Measurements from ENCODE around the gene PDPN. TPM values are rescaled to one million over a fixed set of nuclear protein-coding genes. Genes with fewer than 3 reads are reported as not detected.
"Not testable (repeated sequence)": the region's sequence is repeated elsewhere in the genome, so short reads cannot be mapped to it uniquely, and the experiment has no call there.

Gene PDPN
- polyA plus RNA-seq, 1 donor (not counting 4 experiments of a cell fraction or from before 2014, with no cell fraction given), result 29.9 TPM

GRCh38 chr1:13560541-13560940, 23.1 kb upstream of the PDPN start:
- no peaks in the 10 kb centered on the region for H3K79me2 ChIP-seq (ENCODE audit: control insufficient read depth, insufficient read depth, low read length)
- H3K9me3 ChIP-seq (ENCODE audit: control insufficient read depth, low read depth, low read length), result no peaks in the 10 kb centered on the region
- H3K4me1 ChIP-seq (ENCODE audit: control insufficient read depth, extremely low read depth, insufficient read depth, low read length), result no peaks in the 10 kb centered on the region
- H3K4me2 ChIP-seq (ENCODE audit: control insufficient read depth, extremely low read depth, insufficient read depth, low read depth, low read length), result no peak overlapping the region
- no peak overlapping the region for H3K9ac ChIP-seq (ENCODE audit: control insufficient read depth, extremely low read depth, insufficient read depth, low read length)
- no peaks in the 10 kb centered on the region for H3K9me1 ChIP-seq (ENCODE audit: control insufficient read depth, extremely low read depth, insufficient read depth, low read length)
- H3K27ac ChIP-seq (ENCODE audit: control insufficient read depth, insufficient read depth, low read length), result no peak overlapping the region
- no peak for FAIRE-seq
- H3K4me3 ChIP-seq (ENCODE audit: control insufficient read depth in 2 of 3, extremely low read depth in 1 of 3, insufficient read depth in 2 of 3, low read depth in 1 of 3, low read length in 3 of 3), result no peak overlapping the region
- H3K36me3 ChIP-seq (ENCODE audit: control insufficient read depth in 2 of 2, extremely low read depth in 1 of 2, insufficient read depth in 2 of 2, low read length in 2 of 2), result no peaks in the 10 kb centered on the region
- H2AFZ ChIP-seq (ENCODE audit: control insufficient read depth, low read length), result no peak overlapping the region
- no peaks in the 10 kb centered on the region for H4K20me1 ChIP-seq (ENCODE audit: control insufficient read depth, extremely low read depth, insufficient read depth, low read length)
- dilution Hi-C loops (cut with MboI; ENCODE audit: extremely low pct_ligation_motif_present, low sequenced_read_pairs), result no loop called here
- no peak for DNase-seq (ENCODE audit: low read depth, low spot score)
- TF ChIP-seq EZH2 (IDR thresholded peaks at IDR 0.05; ENCODE audit: low read length) (no peak), CTCF (optimal IDR thresholded peaks at IDR 0.05 in 1 of 3, IDR thresholded peaks at IDR 0.05 in 1 of 3, conservative IDR thresholded peaks at IDR 0.05 in 1 of 3; ENCODE audit: extremely low read depth in 1 of 3, insufficient read depth in 2 of 3, low read length in 3 of 3) (no peak)
- H3K27me3 ChIP-seq (ENCODE audit: control insufficient read depth, extremely low read depth, insufficient read depth, low read length), result no peaks in the 10 kb centered on the region

- DNase-seq (ENCODE audit: low read depth, low spot score); H3K4me2 ChIP-seq (ENCODE audit: control insufficient read depth, extremely low read depth, insufficient read depth, low read depth, low read length); H3K36me3 ChIP-seq (ENCODE audit: control insufficient read depth in 2 of 2, extremely low read depth in 1 of 2, insufficient read depth in 2 of 2, low read length in 2 of 2); H3K4me1 ChIP-seq (ENCODE audit: control insufficient read depth, extremely low read depth, insufficient read depth, low read length); H3K27me3 ChIP-seq (ENCODE audit: control insufficient read depth, extremely low read depth, insufficient read depth, low read length); H3K9me3 ChIP-seq (ENCODE audit: control insufficient read depth, low read depth, low read length); H2AFZ ChIP-seq (ENCODE audit: control insufficient read depth, low read length); FAIRE-seq; dilution Hi-C loops (cut with MboI; ENCODE audit: extremely low pct_ligation_motif_present, low sequenced_read_pairs); H3K9ac ChIP-seq (ENCODE audit: control insufficient read depth, extremely low read depth, insufficient read depth, low read length); H3K27ac ChIP-seq (ENCODE audit: control insufficient read depth, insufficient read depth, low read length); H3K4me3 ChIP-seq (ENCODE audit: control insufficient read depth in 2 of 3, extremely low read depth in 1 of 3, insufficient read depth in 2 of 3, low read depth in 1 of 3, low read length in 3 of 3); H3K79me2 ChIP-seq (ENCODE audit: control insufficient read depth, insufficient read depth, low read length); H3K9me1 ChIP-seq (ENCODE audit: control insufficient read depth, extremely low read depth, insufficient read depth, low read length); H4K20me1 ChIP-seq (ENCODE audit: control insufficient read depth, extremely low read depth, insufficient read depth, low read length): not testable (repeated sequence)
Observed at GRCh38 chr1:13562981-13563380, 20.7 kb upstream of the PDPN start.

- Histone ChIP-seq H4K20me1 (ENCODE audit: control insufficient read depth, extremely low read depth, insufficient read depth, low read length) (no peaks in the 10 kb centered on the region), H3K4me2 (ENCODE audit: control insufficient read depth, extremely low read depth, insufficient read depth, low read depth, low read length) (no peak overlapping the region), H3K9ac (ENCODE audit: control insufficient read depth, extremely low read depth, insufficient read depth, low read length) (no peak overlapping the region), H3K36me3 (ENCODE audit: control insufficient read depth in 2 of 2, extremely low read depth in 1 of 2, insufficient read depth in 2 of 2, low read length in 2 of 2) (no peaks in the 10 kb centered on the region), H3K9me3 (ENCODE audit: control insufficient read depth, low read depth, low read length) (no peaks in the 10 kb centered on the region), H2AFZ (ENCODE audit: control insufficient read depth, low read length) (no peak overlapping the region), H3K27ac (ENCODE audit: control insufficient read depth, insufficient read depth, low read length) (no peak overlapping the region), H3K27me3 (ENCODE audit: control insufficient read depth, extremely low read depth, insufficient read depth, low read length) (no peaks in the 10 kb centered on the region), H3K4me3 (ENCODE audit: control insufficient read depth in 2 of 3, extremely low read depth in 1 of 3, insufficient read depth in 2 of 3, low read depth in 1 of 3, low read length in 3 of 3) (no peak overlapping the region), H3K9me1 (ENCODE audit: control insufficient read depth, extremely low read depth, insufficient read depth, low read length) (no peaks in the 10 kb centered on the region), H3K79me2 (ENCODE audit: control insufficient read depth, insufficient read depth, low read length) (no peaks in the 10 kb centered on the region), H3K4me1 (ENCODE audit: control insufficient read depth, extremely low read depth, insufficient read depth, low read length) (no peaks in the 10 kb centered on the region)
- TF ChIP-seq CTCF (optimal IDR thresholded peaks at IDR 0.05 in 1 of 3, IDR thresholded peaks at IDR 0.05 in 1 of 3, conservative IDR thresholded peaks at IDR 0.05 in 1 of 3; ENCODE audit: extremely low read depth in 1 of 3, insufficient read depth in 2 of 3, low read length in 3 of 3) (no peak), EZH2 (IDR thresholded peaks at IDR 0.05; ENCODE audit: low read length) (no peak)
- no peak for DNase-seq (ENCODE audit: low read depth, low spot score)
- dilution Hi-C loops (cut with MboI; ENCODE audit: extremely low pct_ligation_motif_present, low sequenced_read_pairs), result no loop called here
- no peak for FAIRE-seq
Observed at GRCh38 chr1:13564073-13564472, 19.6 kb upstream of the PDPN start.

GRCh38 chr1:13570435-13570834, 13.2 kb upstream of the PDPN start:
- H3K9me3 ChIP-seq (ENCODE audit: control insufficient read depth, low read depth, low read length); H3K4me1 ChIP-seq (ENCODE audit: control insufficient read depth, extremely low read depth, insufficient read depth, low read length); H3K27ac ChIP-seq (ENCODE audit: control insufficient read depth, insufficient read depth, low read length); H3K27me3 ChIP-seq (ENCODE audit: control insufficient read depth, extremely low read depth, insufficient read depth, low read length); FAIRE-seq; H3K36me3 ChIP-seq (ENCODE audit: control insufficient read depth in 2 of 2, extremely low read depth in 1 of 2, insufficient read depth in 2 of 2, low read length in 2 of 2); H3K9ac ChIP-seq (ENCODE audit: control insufficient read depth, extremely low read depth, insufficient read depth, low read length); H2AFZ ChIP-seq (ENCODE audit: control insufficient read depth, low read length); dilution Hi-C loops (cut with MboI; ENCODE audit: extremely low pct_ligation_motif_present, low sequenced_read_pairs); H3K79me2 ChIP-seq (ENCODE audit: control insufficient read depth, insufficient read depth, low read length); H3K4me2 ChIP-seq (ENCODE audit: control insufficient read depth, extremely low read depth, insufficient read depth, low read depth, low read length); DNase-seq (ENCODE audit: low read depth, low spot score); H3K9me1 ChIP-seq (ENCODE audit: control insufficient read depth, extremely low read depth, insufficient read depth, low read length); H4K20me1 ChIP-seq (ENCODE audit: control insufficient read depth, extremely low read depth, insufficient read depth, low read length); H3K4me3 ChIP-seq (ENCODE audit: control insufficient read depth in 2 of 3, extremely low read depth in 1 of 3, insufficient read depth in 2 of 3, low read depth in 1 of 3, low read length in 3 of 3): not testable (repeated sequence)

All from keratinocyte (primary cell).